ENCODE measurements around the gene PCSK7.

The PCSK7 gene

GRCh38 chr11:117230999-117231841 is 653 bp downstream of the PCSK7 start:
- no peak for DNase-seq

GRCh38 chr11:117230286-117230961 is 1.4 kb downstream of the PCSK7 start:
- DNase-seq = no peak

GRCh38 chr11:117229931-117230285 is 2.0 kb downstream of the PCSK7 start:
- DNase-seq = no peak

GRCh38 chr11:117229411-117229810 is 2.5 kb downstream of the PCSK7 start:
- DNase-seq = no peak

- no peak for DNase-seq
Observed at GRCh38 chr11:117228091-117228490, 3.8 kb downstream of the PCSK7 start.

- peak; percentile 78 for DNase-seq
Observed at GRCh38 chr11:117226388-117227385, 5.2 kb downstream of the PCSK7 start.

GRCh38 chr11:117225553-117226170 is 6.2 kb downstream of the PCSK7 start:
- DNase-seq = no peak

- DNase-seq = no peak
Observed at GRCh38 chr11:117223741-117224689, 7.9 kb downstream of the PCSK7 start.

- no peak for DNase-seq
Observed at GRCh38 chr11:117222991-117223740, 8.7 kb downstream of the PCSK7 start.

GRCh38 chr11:117221775-117222517 is 9.9 kb downstream of the PCSK7 start:
- DNase-seq = peak; percentile 45

GRCh38 chr11:117220999-117221774 is 10.7 kb downstream of the PCSK7 start:
- DNase-seq = no peak

- no peak for DNase-seq
Observed at GRCh38 chr11:117220568-117220967, 11.3 kb downstream of the PCSK7 start.

GRCh38 chr11:117219995-117220394 is 11.9 kb downstream of the PCSK7 start:
- DNase-seq = no peak

GRCh38 chr11:117219455-117219854 is 12.4 kb downstream of the PCSK7 start:
- DNase-seq = no peak

- DNase-seq = no peak
Observed at GRCh38 chr11:117219001-117219400, 12.9 kb downstream of the PCSK7 start.

GRCh38 chr11:117218133-117218915 is 13.5 kb downstream of the PCSK7 start:
- no peak for DNase-seq

GRCh38 chr11:117217141-117218084 is 14.5 kb downstream of the PCSK7 start:
- DNase-seq = peak; percentile 71
